Tibial nerve (tissue), 4 donors: ENCODE data around the gene GABRG3. TPM values are rescaled to one million over a fixed set of nuclear protein-coding genes. Genes with fewer than 3 reads are reported as not detected.

ENCODE experiments used
- DNase-seq, 2 donors: peaks; one replicate each; pipeline ENCODE4 v3.0.0-alpha.2; 2019; ENCODE audit warnings: low spot score in 2 of 2
- H3K27ac ChIP-seq, 4 donors: fragments of 200-600 bp; sonication (generic) in 3 of 4; one replicate each; pipeline ENCODE4 v1.5.1; 2017 to 2019; ENCODE audit warnings: mild to moderate bottlenecking in 1 of 4
- H3K27me3 ChIP-seq, 2 donors: fragments of 200-600 bp; sonication (generic) in 1 of 2; one replicate each; pipeline versions ENCODE4 v1.5.1 to v1.6.0; 2017 to 2019
- H3K36me3 ChIP-seq, 3 donors: fragments of 200-600 bp; sonication (generic); one replicate each; pipeline ENCODE4 v1.5.1; 2018 to 2019
- H3K4me1 ChIP-seq, 4 donors: fragments of 200-600 bp; sonication (generic) in 3 of 4; one replicate each; pipeline ENCODE4 v1.5.1; 2017 to 2019
- H3K4me3 ChIP-seq, 4 donors: fragments of 200-600 bp; sonication (generic) in 3 of 4; one replicate each; pipeline ENCODE4 v1.5.1; 2017 to 2019; ENCODE audit warnings: mild to moderate bottlenecking in 1 of 4, moderate library complexity in 1 of 4
- H3K9me3 ChIP-seq, 4 donors: fragments of 200-600 bp; sonication (generic) in 3 of 4; one replicate each; pipeline ENCODE4 v1.5.1; 2017 to 2019
- CTCF ChIP-seq, 5 experiments: fragments of 200-600 bp in 3 of 5; fragments of 450-650 bp in 2 of 5; sonication (generic) in 3 of 5; IDR thresholded peaks; one replicate each; pipeline ENCODE4 v1.5.1; 2016 to 2019; ENCODE audit warnings: antibody characterized with exemption in 5 of 5, mild to moderate bottlenecking in 3 of 5, moderate library complexity in 2 of 5
- EP300 ChIP-seq, 2 donors: sonication (generic); formaldehyde crosslinking; IDR thresholded peaks; one replicate each; pipeline ENCODE4 v1.6.1; 2017; ENCODE audit warnings: antibody characterized with exemption in 2 of 2, mild to moderate bottlenecking in 1 of 2
- POLR2A ChIP-seq, 2 donors: fragments of 450-650 bp; IDR thresholded peaks; one replicate each; pipeline ENCODE4 v1.6.1; 2017; ENCODE audit warnings: antibody characterized with exemption in 2 of 2, mild to moderate bottlenecking in 2 of 2, moderate library complexity in 2 of 2
- WGBS, 2 donors: methylation state at CpG; one replicate each; pipeline ENCODE4 v1.1.5; 2018; 5-methylcytosine and 5-hydroxymethylcytosine counted together
- total RNA-seq, 4 donors: library from RNA; depleted of rRNA; stranded (reverse); fragments of >200 nt; gene quantifications; one replicate each; pipeline ENCODE4 v1.1.0, GENCODE V29; 2016

GABRG3 gene
- not detected for total RNA-seq

- Histone ChIP-seq H3K4me1 (peaks cover 0 to 7% (median 0%) of the 10 kb centered on the region in 4 donors), H3K9me3 (no peaks in the 10 kb centered on the region), H3K36me3 (no peaks in the 10 kb centered on the region), H3K27me3 (peaks cover 0 to 12% of the 10 kb centered on the region in 2 donors), H3K27ac (no peak within 1 kb of the TSS), H3K4me3 (peak within 1 kb of the TSS in 1 of 4 donors; percentile 12)
- DNase-seq: no peak
- 3 to 4% methylated on average over 20 to 30 of the region's 33 CpGs for WGBS, 2 donors
- TF ChIP-seq CTCF (IDR thresholded peaks at IDR 0.05): no peak
- TF ChIP-seq EP300 (IDR thresholded peaks at IDR 0.05): no peak
- TF ChIP-seq POLR2A (IDR thresholded peaks at IDR 0.05): no peak
Measured at GRCh38 chr15:26970712-26971210, at the start of gene GABRG3. GABRG3 (plus strand) TSS chr15:26971181.

- Histone ChIP-seq H3K4me3 (no peak overlapping the region), H3K4me1 (no peaks in the 10 kb centered on the region), H3K27me3 (no peaks in the 10 kb centered on the region), H3K27ac (no peak overlapping the region), H3K36me3 (no peaks in the 10 kb centered on the region), H3K9me3 (peaks cover 0 to 50% (median 8%) of the 10 kb centered on the region in 4 donors)
- WGBS, 2 donors: 67 to 76% methylated on average over 1 of the region's 1 CpG
- no peak for DNase-seq
- TF ChIP-seq EP300 (IDR thresholded peaks at IDR 0.05) (no peak), CTCF (IDR thresholded peaks at IDR 0.05) (no peak), POLR2A (IDR thresholded peaks at IDR 0.05) (no peak)
Measured at GRCh38 chr15:26921433-26921832, 49.5 kb upstream of the GABRG3 start.

GRCh38 chr15:26926081-26926480 lies 44.9 kb upstream of the GABRG3 start:
- TF ChIP-seq EP300 (IDR thresholded peaks at IDR 0.05) (no peak), CTCF (IDR thresholded peaks at IDR 0.05) (no peak), POLR2A (IDR thresholded peaks at IDR 0.05) (no peak)
- Histone ChIP-seq H3K36me3 (no peaks in the 10 kb centered on the region), H3K27me3 (no peaks in the 10 kb centered on the region), H3K4me1 (no peaks in the 10 kb centered on the region), H3K27ac (no peak overlapping the region), H3K9me3 (peaks cover 0 to 14% (median 0%) of the 10 kb centered on the region in 4 donors), H3K4me3 (no peak overlapping the region)
- no peak for DNase-seq
- WGBS, 2 donors: 64 to 78% methylated on average over 2 of the region's 2 CpGs

GRCh38 chr15:26928051-26928450 lies 42.9 kb upstream of the GABRG3 start:
- no peak overlapping the region for H3K27ac ChIP-seq
- TF ChIP-seq EP300 (IDR thresholded peaks at IDR 0.05): no peak
- no peak for TF ChIP-seq CTCF (IDR thresholded peaks at IDR 0.05)
- no peak for TF ChIP-seq POLR2A (IDR thresholded peaks at IDR 0.05)
- no peak overlapping the region for H3K4me3 ChIP-seq
- WGBS, 2 donors: 64 to 69% methylated on average over 8 of the region's 8 CpGs
- no peaks in the 10 kb centered on the region for H3K27me3 ChIP-seq
- no peak for DNase-seq
- peaks cover 0 to 4% (median 0%) of the 10 kb centered on the region in 4 donors for H3K9me3 ChIP-seq
- no peaks in the 10 kb centered on the region for H3K36me3 ChIP-seq
- no peaks in the 10 kb centered on the region for H3K4me1 ChIP-seq

GRCh38 chr15:26929588-26929987 lies 41.4 kb upstream of the GABRG3 start:
- 83 to 89% methylated on average over 4 of the region's 4 CpGs for WGBS, 2 donors

More at GRCh38 chr15:26929588-26929987, 41.4 kb upstream of the GABRG3 start:
- peaks cover 0 to 1% (median 0%) of the 10 kb centered on the region in 4 donors for H3K9me3 ChIP-seq
- no peak overlapping the region for H3K4me3 ChIP-seq
- DNase-seq: no peak
- no peaks in the 10 kb centered on the region for H3K27me3 ChIP-seq
- no peak for TF ChIP-seq CTCF (IDR thresholded peaks at IDR 0.05)
- no peak for TF ChIP-seq POLR2A (IDR thresholded peaks at IDR 0.05)
- no peak for TF ChIP-seq EP300 (IDR thresholded peaks at IDR 0.05)
- H3K4me1 ChIP-seq: no peaks in the 10 kb centered on the region
- no peak overlapping the region for H3K27ac ChIP-seq
- no peaks in the 10 kb centered on the region for H3K36me3 ChIP-seq
